ENCODE measurements around the gene TARM1.

DNA sequence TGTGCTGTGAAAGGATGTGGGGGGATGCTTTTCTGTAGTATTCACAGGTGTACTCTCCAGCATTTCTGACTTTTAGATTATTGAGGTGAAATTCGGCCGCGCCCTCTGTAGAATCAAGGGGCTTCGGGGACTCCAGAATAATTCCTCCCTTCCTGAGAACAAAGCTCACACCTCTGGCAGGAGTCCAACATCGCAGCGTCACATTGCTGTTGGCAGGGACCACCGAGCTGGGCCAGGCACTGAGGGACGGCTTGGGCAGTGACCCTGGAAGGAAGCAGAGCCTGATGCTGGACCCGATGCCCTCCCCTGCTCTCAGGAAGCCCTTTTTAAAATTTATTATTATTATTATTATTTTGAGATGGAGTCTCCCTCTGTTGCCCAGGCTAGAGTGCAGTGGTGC lies 6.3 kb downstream of the TARM1 start:
- TF ChIP-seq CTCF (IDR thresholded peaks at IDR 0.05 in 8 of 11, conservative IDR thresholded peaks at IDR 0.05 in 3 of 11), result no peak
- no peak for TF ChIP-seq POLR2A (IDR thresholded peaks at IDR 0.05)
